DND-41 (cell line): ENCODE measurements around the gene ATG5.
"Not testable (repeated sequence)": the region's sequence is repeated elsewhere in the genome, so short reads cannot be mapped to it uniquely, and the experiment has no call there.

Source experiments
- ATAC-seq: fragments of 200-7000 bp; cut with Tn5 transposase; 3 replicates; pipeline ENCODE4 v1.9.1; 2021; ENCODE audit warnings: low read depth; ENCODE audit not compliant: insufficient read depth
- DNase-seq: peaks from one replicate; pipeline ENCODE4 v3.0.0-alpha.2; 2020
- H2AFZ ChIP-seq: 2 replicates; pipeline ENCODE4 v1.6.0; 2012; ENCODE audit warnings: low read depth, low read length
- H3K27ac ChIP-seq: 2 replicates; pipeline ENCODE4 v1.5.1; 2012; ENCODE audit warnings: low read length, inconsistent platforms
- H3K27me3 ChIP-seq: fragments of 200-600 bp; sonication (generic); 2 replicates; pipeline ENCODE4 v1.6.0; 2012; ENCODE audit warnings: low read length, mild to moderate bottlenecking, inconsistent platforms; ENCODE audit not compliant: insufficient read depth, poor library complexity
- H3K36me3 ChIP-seq: 2 replicates; pipeline ENCODE4 v1.5.1; 2012; ENCODE audit warnings: low read length, inconsistent platforms; ENCODE audit not compliant: insufficient read depth
- H3K4me1 ChIP-seq: 2 replicates; pipeline ENCODE4 v1.5.1; 2012; ENCODE audit warnings: mild to moderate bottlenecking, low read length; ENCODE audit not compliant: insufficient read depth
- H3K4me2 ChIP-seq: 2 replicates; pipeline ENCODE4 v1.6.0; 2012; ENCODE audit warnings: mild to moderate bottlenecking, moderate library complexity, low read length, inconsistent platforms; ENCODE audit not compliant: insufficient read depth
- H3K4me3 ChIP-seq, 2 experiments: fragments of 200-600 bp in 1 of 2; shearing (Covaris generic) in 1 of 2; 2 replicates each; pipeline ENCODE4 v1.5.1; 2012 to 2016; ENCODE audit warnings: inconsistent platforms in 2 of 2, low read length in 2 of 2, mild to moderate bottlenecking in 2 of 2, low read depth in 1 of 2, moderate library complexity in 1 of 2
- H3K79me2 ChIP-seq: 2 replicates; pipeline ENCODE4 v1.6.0; 2012; ENCODE audit warnings: low read length, inconsistent platforms; ENCODE audit not compliant: insufficient read depth
- H3K9ac ChIP-seq: 2 replicates; pipeline ENCODE4 v1.6.0; 2012; ENCODE audit warnings: low read depth, mild to moderate bottlenecking, inconsistent platforms, low read length, moderate library complexity
- H3K9me3 ChIP-seq: 2 replicates; pipeline ENCODE4 v1.5.1; 2012; ENCODE audit warnings: low read length, moderate library complexity, mild to moderate bottlenecking, inconsistent platforms; ENCODE audit not compliant: insufficient read depth, severe bottlenecking
- H4K20me1 ChIP-seq: 2 replicates; pipeline ENCODE4 v1.6.0; 2012; ENCODE audit warnings: low read length; ENCODE audit not compliant: insufficient read depth
- EZH2 ChIP-seq: IDR thresholded peaks from 3 replicates; pipeline ENCODE4 v1.6.1; 2012; ENCODE audit warnings: borderline replicate concordance, low read depth, mild to moderate bottlenecking, moderate library complexity, low read length, inconsistent platforms; ENCODE audit not compliant: severe bottlenecking
- TF ChIP-seq, protein P1 (sequence below): IDR thresholded peaks from 2 replicates; pipeline ENCODE4 v1.5.1; 2012; ENCODE audit warnings: borderline replicate concordance, low read length, moderate library complexity, mild to moderate bottlenecking; ENCODE audit not compliant: poor library complexity, severe bottlenecking; ENCODE audit errors: extremely low read depth

The ATG5 gene

DNA sequence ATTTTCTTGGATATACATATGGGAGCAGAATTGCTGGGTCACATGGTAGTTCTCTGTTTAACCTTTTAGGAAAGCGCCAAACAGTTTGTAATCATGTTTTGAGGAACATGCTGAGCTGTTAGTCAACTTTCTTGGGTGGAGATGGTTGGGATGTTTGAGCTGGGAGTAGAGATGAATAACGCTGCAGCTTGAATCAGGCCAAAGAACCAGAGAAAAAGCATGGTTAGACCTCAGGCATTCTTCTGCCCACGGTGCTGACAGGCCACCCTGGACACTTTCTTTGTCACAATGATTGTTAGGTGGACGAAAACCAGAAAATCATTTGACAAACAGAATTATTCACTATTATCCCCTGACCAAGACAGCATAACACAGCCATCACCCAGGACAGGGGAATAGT lies 172.6 kb downstream of the ATG5 start:
- H2AFZ ChIP-seq: no peak overlapping the region
- no peaks in the 10 kb centered on the region for H3K79me2 ChIP-seq
- ATAC-seq: no peak
- H3K27me3 ChIP-seq: no peaks in the 10 kb centered on the region
- no peak overlapping the region for H3K4me2 ChIP-seq
- H3K9me3 ChIP-seq: no peaks in the 10 kb centered on the region
- DNase-seq: no peak
- H3K4me3 ChIP-seq: no peak overlapping the region
- no peak overlapping the region for H3K27ac ChIP-seq
- no peak overlapping the region for H3K9ac ChIP-seq
- H4K20me1 ChIP-seq: no peaks in the 10 kb centered on the region
- 0 out of 2 replicates have a peak, but pooled peaks cover 6% of the 10 kb centered on the region for H3K4me1 ChIP-seq
- no peak for TF ChIP-seq EZH2
- TF ChIP-seq, protein P1, sequence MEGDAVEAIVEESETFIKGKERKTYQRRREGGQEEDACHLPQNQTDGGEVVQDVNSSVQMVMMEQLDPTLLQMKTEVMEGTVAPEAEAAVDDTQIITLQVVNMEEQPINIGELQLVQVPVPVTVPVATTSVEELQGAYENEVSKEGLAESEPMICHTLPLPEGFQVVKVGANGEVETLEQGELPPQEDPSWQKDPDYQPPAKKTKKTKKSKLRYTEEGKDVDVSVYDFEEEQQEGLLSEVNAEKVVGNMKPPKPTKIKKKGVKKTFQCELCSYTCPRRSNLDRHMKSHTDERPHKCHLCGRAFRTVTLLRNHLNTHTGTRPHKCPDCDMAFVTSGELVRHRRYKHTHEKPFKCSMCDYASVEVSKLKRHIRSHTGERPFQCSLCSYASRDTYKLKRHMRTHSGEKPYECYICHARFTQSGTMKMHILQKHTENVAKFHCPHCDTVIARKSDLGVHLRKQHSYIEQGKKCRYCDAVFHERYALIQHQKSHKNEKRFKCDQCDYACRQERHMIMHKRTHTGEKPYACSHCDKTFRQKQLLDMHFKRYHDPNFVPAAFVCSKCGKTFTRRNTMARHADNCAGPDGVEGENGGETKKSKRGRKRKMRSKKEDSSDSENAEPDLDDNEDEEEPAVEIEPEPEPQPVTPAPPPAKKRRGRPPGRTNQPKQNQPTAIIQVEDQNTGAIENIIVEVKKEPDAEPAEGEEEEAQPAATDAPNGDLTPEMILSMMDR: no peak
- H3K36me3 ChIP-seq: no peaks in the 10 kb centered on the region

DNA sequence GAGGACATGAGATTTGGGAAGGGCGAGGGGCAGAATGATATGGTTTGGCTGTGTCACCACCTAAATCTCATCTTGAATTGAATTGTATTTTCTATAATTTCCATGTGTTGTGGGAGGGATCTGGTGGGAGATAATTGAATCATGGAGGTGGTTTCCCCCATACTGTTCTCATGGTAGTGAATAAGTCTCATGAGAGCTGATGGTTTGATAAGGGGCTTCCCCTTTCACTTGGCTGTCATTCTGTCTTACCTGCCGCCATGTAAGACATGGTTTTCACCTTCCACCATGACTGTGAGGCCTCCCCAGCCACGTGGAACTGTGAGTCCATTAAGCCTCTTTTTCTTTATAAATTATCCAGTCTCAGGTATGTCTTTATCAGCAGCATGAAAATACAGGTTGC lies 173.1 kb downstream of the ATG5 start:
- not testable (repeated sequence) for H2AFZ ChIP-seq, H3K27me3 ChIP-seq, H3K4me3 ChIP-seq, H4K20me1 ChIP-seq, H3K36me3 ChIP-seq, H3K27ac ChIP-seq, H3K79me2 ChIP-seq, H3K9me3 ChIP-seq, H3K4me2 ChIP-seq, DNase-seq, ATAC-seq, H3K4me1 ChIP-seq, H3K9ac ChIP-seq

DNA sequence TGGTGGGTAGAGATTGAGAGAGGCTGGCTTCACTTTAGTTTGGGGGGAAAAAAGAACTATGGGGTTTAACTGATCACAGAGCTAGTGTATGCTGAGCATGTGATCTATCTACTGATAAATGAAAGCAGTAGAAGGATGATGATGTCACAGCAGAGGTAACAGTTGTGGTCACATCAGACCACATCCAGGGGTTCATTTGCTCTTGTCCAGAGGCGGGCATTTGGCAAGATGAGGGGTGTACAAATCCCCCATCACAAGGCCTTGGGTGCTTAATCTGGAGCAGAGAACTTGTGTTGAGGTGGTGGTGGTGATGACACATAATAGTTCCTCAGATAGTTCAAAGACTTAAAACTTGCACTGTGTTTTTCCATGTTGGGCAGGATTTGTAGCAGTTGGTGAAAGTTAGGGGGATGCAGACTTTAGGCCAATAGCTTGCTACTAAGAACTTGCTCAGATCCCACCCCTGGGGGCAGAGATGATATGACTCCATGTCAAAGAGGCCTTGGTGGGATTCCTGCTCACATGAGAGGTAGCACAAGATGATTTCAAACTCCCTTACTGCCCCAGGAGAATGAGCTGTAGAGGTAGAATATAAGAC lies 176.0 kb downstream of the ATG5 start:
- no peaks in the 10 kb centered on the region for H3K9me3 ChIP-seq
- ATAC-seq: peak; percentile 83
- H3K27me3 ChIP-seq: no peaks in the 10 kb centered on the region
- H4K20me1 ChIP-seq: no peaks in the 10 kb centered on the region
- no peak overlapping the region for H2AFZ ChIP-seq
- no peaks in the 10 kb centered on the region for H3K79me2 ChIP-seq
- no peak for TF ChIP-seq EZH2
- TF ChIP-seq, protein P1: no peak
- peak; percentile 43 for DNase-seq
- 0 out of 2 replicates have a peak, but pooled peaks cover 6% of the 10 kb centered on the region for H3K4me1 ChIP-seq
- H3K4me3 ChIP-seq: no peak overlapping the region
- no peak overlapping the region for H3K4me2 ChIP-seq
- no peak overlapping the region for H3K27ac ChIP-seq
- H3K9ac ChIP-seq: no peak overlapping the region
- no peaks in the 10 kb centered on the region for H3K36me3 ChIP-seq

DNA sequence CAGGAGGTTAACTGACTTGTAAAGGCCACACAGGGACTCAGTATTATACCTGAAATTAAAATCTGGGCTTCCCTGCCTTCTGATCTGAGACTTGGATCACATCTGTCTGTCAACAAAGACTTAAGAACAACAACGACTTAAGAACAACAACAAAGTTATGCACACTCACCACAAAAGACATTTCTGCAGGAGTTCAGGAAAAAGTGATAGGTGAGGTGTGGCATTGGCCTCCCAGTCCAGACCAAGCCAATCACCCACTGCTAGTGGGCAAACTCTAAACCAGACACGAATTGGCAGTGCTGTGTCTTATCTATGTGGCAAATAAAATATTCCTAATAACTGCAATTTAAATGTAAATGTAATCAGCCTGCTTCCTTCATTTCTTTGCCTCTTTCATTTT lies 178.1 kb downstream of the ATG5 start:
- H3K4me1 ChIP-seq: peaks cover 8% of the 10 kb centered on the region; the same call in 1 of the 2 replicates
- H3K79me2 ChIP-seq: no peaks in the 10 kb centered on the region
- DNase-seq (no peak), ATAC-seq (no peak)
- no peak overlapping the region for H3K9ac ChIP-seq
- TF ChIP-seq EZH2: no peak
- TF ChIP-seq, protein P1: no peak
- H3K36me3 ChIP-seq: no peaks in the 10 kb centered on the region
- H3K4me3 ChIP-seq: no peak overlapping the region
- no peak overlapping the region for H2AFZ ChIP-seq
- H3K9me3 ChIP-seq: no peaks in the 10 kb centered on the region
- no peaks in the 10 kb centered on the region for H3K27me3 ChIP-seq
- H3K4me2 ChIP-seq: no peak overlapping the region
- no peak overlapping the region for H3K27ac ChIP-seq
- H4K20me1 ChIP-seq: no peaks in the 10 kb centered on the region
